Endothelial cell (in vitro differentiated cells): ENCODE measurements around the gene MYO3B. TPM values are rescaled to one million over a fixed set of nuclear protein-coding genes. Genes with fewer than 3 reads are reported as not detected.

Source experiments
- DNase-seq: peaks from one replicate; pipeline ENCODE4 v3.0.0; 2021; ENCODE audit warnings: low spot score
- H3K27ac Mint-ChIP-seq: one replicate; pipeline ENCODE4 v1.8.0; 2021; ENCODE audit warnings: mixed read lengths, inconsistent platforms; ENCODE audit not compliant: unreplicated experiment
- H3K27me3 Mint-ChIP-seq: one replicate; pipeline ENCODE4 v1.8.0; 2021; ENCODE audit warnings: mild to moderate bottlenecking, moderate library complexity, mixed read lengths, inconsistent platforms; ENCODE audit not compliant: unreplicated experiment
- H3K36me3 Mint-ChIP-seq: one replicate; pipeline ENCODE4 v1.8.0; 2021; ENCODE audit warnings: mild to moderate bottlenecking, low read depth, mixed read lengths, inconsistent platforms; ENCODE audit not compliant: unreplicated experiment
- H3K4me1 Mint-ChIP-seq: one replicate; pipeline ENCODE4 v1.8.0; 2021; ENCODE audit warnings: mild to moderate bottlenecking, mixed read lengths, inconsistent platforms; ENCODE audit not compliant: unreplicated experiment
- H3K4me3 Mint-ChIP-seq: one replicate; pipeline ENCODE4 v1.8.0; 2021; ENCODE audit warnings: mild to moderate bottlenecking, mixed read lengths, inconsistent platforms; ENCODE audit not compliant: unreplicated experiment
- H3K9me3 Mint-ChIP-seq: one replicate; pipeline ENCODE4 v1.8.0; 2021; ENCODE audit warnings: mixed read lengths, inconsistent platforms; ENCODE audit not compliant: unreplicated experiment
- total RNA-seq: library from RNA; stranded (reverse); fragmentation: NEBNext Ultra II Directional; extraction: Animal tissue kit (Norgen Biotek cat#: 25700); gene quantifications from one replicate; pipeline ENCODE4 v1.2.1, GENCODE V29; 2021; ENCODE audit not compliant: unreplicated experiment
- TF ChIP-seq, protein P1 (sequence below): fragments of 200-600 bp; sonication (generic); IDR thresholded peaks from one replicate; pipeline ENCODE4 v1.5.0; 2021; ENCODE audit warnings: antibody characterized with exemption; ENCODE audit not compliant: unreplicated experiment

MYO3B gene
- total RNA-seq, 1 donor from 2014 or later: 1.3 TPM

DNA sequence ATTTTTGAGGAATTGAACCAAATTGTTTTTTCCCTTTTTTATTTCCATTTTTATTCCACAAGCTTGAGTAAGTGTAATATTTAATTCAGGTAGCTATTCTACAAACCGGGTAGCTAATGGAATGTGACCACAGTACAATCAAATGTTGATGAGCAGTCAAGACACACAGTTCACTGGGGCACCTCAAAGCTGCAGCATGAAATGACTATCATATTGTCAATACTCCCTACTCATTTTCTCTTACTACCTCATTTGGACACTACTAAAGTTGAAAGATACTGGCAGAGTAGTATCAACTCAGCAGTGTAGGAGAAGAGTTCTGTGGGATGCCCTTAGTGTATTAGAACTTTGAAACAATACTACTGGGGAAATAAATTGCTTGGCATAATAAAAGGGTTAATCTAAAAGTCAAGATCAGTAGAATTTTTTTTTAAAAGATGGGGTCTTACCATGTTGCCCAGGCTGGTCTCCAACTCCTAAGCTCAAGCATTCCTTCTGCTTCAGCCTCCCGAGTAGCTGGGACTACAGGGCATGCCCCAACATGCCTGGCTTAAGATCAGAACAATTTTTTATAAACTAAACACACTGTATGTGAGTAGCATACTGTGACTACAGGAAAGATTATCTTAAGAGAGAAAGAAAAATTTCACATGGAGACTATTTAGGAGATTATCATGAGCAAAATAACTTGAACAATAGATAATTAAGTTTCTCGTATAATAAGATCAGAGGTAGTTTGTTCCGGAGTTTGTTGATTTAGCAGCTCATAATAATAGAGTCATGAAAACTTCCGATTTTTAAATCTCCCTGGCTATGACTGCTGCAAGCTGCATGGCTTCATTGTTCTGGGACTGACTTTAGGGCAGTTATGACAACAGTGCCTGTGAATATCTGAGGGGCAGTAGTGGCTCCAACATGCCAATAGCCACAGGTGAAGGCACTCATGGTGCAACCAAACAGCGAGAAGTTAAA, 43.7 kb downstream of the MYO3B start:
- H3K9me3 Mint-ChIP-seq: no peaks in the 10 kb centered on the region

DNA sequence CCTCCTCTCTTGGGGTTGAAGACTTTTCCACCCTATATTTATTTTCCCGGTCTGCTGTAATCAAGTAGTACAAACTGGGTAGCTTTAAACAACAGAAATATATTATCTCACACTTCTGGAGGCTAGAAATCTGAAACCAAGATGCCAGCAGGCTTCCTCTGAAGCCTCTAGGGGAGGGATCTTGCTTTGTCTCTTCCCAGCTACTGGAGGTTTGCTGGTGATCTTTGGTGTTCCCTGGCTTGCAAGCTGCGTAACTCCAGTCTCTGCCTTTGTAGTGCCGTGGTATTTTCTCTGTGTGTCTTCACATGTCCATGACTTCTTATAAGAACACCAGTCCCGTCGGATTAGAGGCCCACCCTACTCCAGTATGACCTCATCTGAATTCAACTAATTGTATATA, 44.4 kb downstream of the MYO3B start:
- H3K27ac Mint-ChIP-seq: peak overlapping the region; percentile 42
- no peaks in the 10 kb centered on the region for H3K9me3 Mint-ChIP-seq
- peaks cover 12% of the 10 kb centered on the region for H3K4me1 Mint-ChIP-seq

More for the DNA sequence above, 43.7 kb downstream of the MYO3B start:
- TF ChIP-seq, protein P1, sequence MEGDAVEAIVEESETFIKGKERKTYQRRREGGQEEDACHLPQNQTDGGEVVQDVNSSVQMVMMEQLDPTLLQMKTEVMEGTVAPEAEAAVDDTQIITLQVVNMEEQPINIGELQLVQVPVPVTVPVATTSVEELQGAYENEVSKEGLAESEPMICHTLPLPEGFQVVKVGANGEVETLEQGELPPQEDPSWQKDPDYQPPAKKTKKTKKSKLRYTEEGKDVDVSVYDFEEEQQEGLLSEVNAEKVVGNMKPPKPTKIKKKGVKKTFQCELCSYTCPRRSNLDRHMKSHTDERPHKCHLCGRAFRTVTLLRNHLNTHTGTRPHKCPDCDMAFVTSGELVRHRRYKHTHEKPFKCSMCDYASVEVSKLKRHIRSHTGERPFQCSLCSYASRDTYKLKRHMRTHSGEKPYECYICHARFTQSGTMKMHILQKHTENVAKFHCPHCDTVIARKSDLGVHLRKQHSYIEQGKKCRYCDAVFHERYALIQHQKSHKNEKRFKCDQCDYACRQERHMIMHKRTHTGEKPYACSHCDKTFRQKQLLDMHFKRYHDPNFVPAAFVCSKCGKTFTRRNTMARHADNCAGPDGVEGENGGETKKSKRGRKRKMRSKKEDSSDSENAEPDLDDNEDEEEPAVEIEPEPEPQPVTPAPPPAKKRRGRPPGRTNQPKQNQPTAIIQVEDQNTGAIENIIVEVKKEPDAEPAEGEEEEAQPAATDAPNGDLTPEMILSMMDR: no peak
- H3K36me3 Mint-ChIP-seq: no peaks in the 10 kb centered on the region
- DNase-seq: no peak
- peaks cover 2% of the 10 kb centered on the region for H3K27me3 Mint-ChIP-seq
- H3K4me3 Mint-ChIP-seq: no peak overlapping the region
- no peak overlapping the region for H3K27ac Mint-ChIP-seq
- peaks cover 12% of the 10 kb centered on the region for H3K4me1 Mint-ChIP-seq

GRCh38 chr2:170222842-170223241, 44.9 kb downstream of the MYO3B start:
- H3K27ac Mint-ChIP-seq: no peak overlapping the region
- DNase-seq: no peak

More for the DNA sequence above, 44.4 kb downstream of the MYO3B start:
- no peak for DNase-seq
- H3K4me3 Mint-ChIP-seq: no peak overlapping the region
- H3K36me3 Mint-ChIP-seq: no peaks in the 10 kb centered on the region
- TF ChIP-seq, protein P1: no peak
- peaks cover 2% of the 10 kb centered on the region for H3K27me3 Mint-ChIP-seq

GRCh38 chr2:170224692-170225294, 46.8 kb downstream of the MYO3B start:
- H3K36me3 Mint-ChIP-seq: no peaks in the 10 kb centered on the region
- DNase-seq: no peak
- H3K4me3 Mint-ChIP-seq: no peak overlapping the region
- no peak overlapping the region for H3K27ac Mint-ChIP-seq
- H3K9me3 Mint-ChIP-seq: no peaks in the 10 kb centered on the region
- TF ChIP-seq, protein P1: no peak
- peaks cover 2% of the 10 kb centered on the region for H3K27me3 Mint-ChIP-seq
- peaks cover 12% of the 10 kb centered on the region for H3K4me1 Mint-ChIP-seq

More at GRCh38 chr2:170222842-170223241, 44.9 kb downstream of the MYO3B start:
- Mint-ChIP-seq H3K27me3 (peaks cover 2% of the 10 kb centered on the region), H3K36me3 (no peaks in the 10 kb centered on the region), H3K4me1 (peaks cover 12% of the 10 kb centered on the region), H3K9me3 (no peaks in the 10 kb centered on the region), H3K4me3 (no peak overlapping the region)
- TF ChIP-seq, protein P1: no peak

- TF ChIP-seq, protein P1: no peak
- DNase-seq: no peak
- H3K9me3 Mint-ChIP-seq: no peaks in the 10 kb centered on the region
- peaks cover 12% of the 10 kb centered on the region for H3K4me1 Mint-ChIP-seq
- H3K4me3 Mint-ChIP-seq: no peak overlapping the region
- H3K27ac Mint-ChIP-seq: no peak overlapping the region
- peaks cover 2% of the 10 kb centered on the region for H3K27me3 Mint-ChIP-seq
- H3K36me3 Mint-ChIP-seq: no peaks in the 10 kb centered on the region
Measured at GRCh38 chr2:170226216-170226615, 48.3 kb downstream of the MYO3B start.
